Vagina (tissue), 2 donors: ENCODE measurements around the gene OSGIN1. TPM values are rescaled to one million over a fixed set of nuclear protein-coding genes. Genes with fewer than 3 reads are reported as not detected.

Source experiments
- DNase-seq, 2 donors: peaks; one replicate each; pipeline ENCODE4 v3.0.0-alpha.2; 2017; ENCODE audit errors: extremely low spot score in 2 of 2
- H3K27ac ChIP-seq: fragments of 200-600 bp; sonication (generic); one replicate; pipeline ENCODE4 v1.5.1; 2019
- H3K27me3 ChIP-seq: fragments of 200-600 bp; sonication (generic); one replicate; pipeline ENCODE4 v1.5.1; 2019
- H3K36me3 ChIP-seq, 2 donors: fragments of 200-600 bp; sonication (generic); one replicate each; pipeline ENCODE4 v1.5.1; 2017 to 2019
- H3K4me1 ChIP-seq: fragments of 200-600 bp; sonication (generic); one replicate; pipeline ENCODE4 v1.5.1; 2019
- H3K4me3 ChIP-seq, 2 donors: fragments of 200-600 bp; sonication (generic); 1 replicate in 1 of 2; 2 replicates in 1 of 2; pipeline ENCODE4 v1.5.1; 2016 to 2019
- H3K9me3 ChIP-seq: fragments of 200-600 bp; sonication (generic); one replicate; pipeline ENCODE4 v1.5.1; 2019
- POLR2A ChIP-seq, 2 donors: fragments of 450-650 bp; IDR thresholded peaks; one replicate each; pipeline ENCODE4 v1.6.1; 2017; ENCODE audit warnings: antibody characterized with exemption in 2 of 2, mild to moderate bottlenecking in 2 of 2, moderate library complexity in 2 of 2
- POLR2AphosphoS5 ChIP-seq, 2 donors: sonication (generic); formaldehyde crosslinking; IDR thresholded peaks; one replicate each; pipeline ENCODE4 v1.9.0; 2017; ENCODE audit warnings: antibody characterized with exemption in 2 of 2, mild to moderate bottlenecking in 2 of 2, low read depth in 1 of 2; ENCODE audit not compliant: insufficient read depth in 1 of 2
- intact Hi-C: fragments of 100-400 bp; cut with DNase I; formaldehyde crosslinking; loops from one replicate; pipeline ENCODE4 v1.15.1; 2023
- total RNA-seq: library from RNA; depleted of rRNA; stranded (reverse); fragments of >200 nt; gene quantifications from one replicate; pipeline ENCODE4 v1.2.3, GENCODE V29; 2016
- TF ChIP-seq, protein P1 (sequence below), 3 experiments: fragments of 450-650 bp in 2 of 3; fragments of 200-600 bp in 1 of 3; sonication (generic) in 1 of 3; IDR thresholded peaks; one replicate each; pipeline ENCODE4 v1.5.1; 2017 to 2019; ENCODE audit warnings: antibody characterized with exemption in 3 of 3, mild to moderate bottlenecking in 2 of 3, moderate library complexity in 2 of 3

The OSGIN1 gene
- total RNA-seq, 1 donor from 2014 or later, result 6.4 TPM

DNA sequence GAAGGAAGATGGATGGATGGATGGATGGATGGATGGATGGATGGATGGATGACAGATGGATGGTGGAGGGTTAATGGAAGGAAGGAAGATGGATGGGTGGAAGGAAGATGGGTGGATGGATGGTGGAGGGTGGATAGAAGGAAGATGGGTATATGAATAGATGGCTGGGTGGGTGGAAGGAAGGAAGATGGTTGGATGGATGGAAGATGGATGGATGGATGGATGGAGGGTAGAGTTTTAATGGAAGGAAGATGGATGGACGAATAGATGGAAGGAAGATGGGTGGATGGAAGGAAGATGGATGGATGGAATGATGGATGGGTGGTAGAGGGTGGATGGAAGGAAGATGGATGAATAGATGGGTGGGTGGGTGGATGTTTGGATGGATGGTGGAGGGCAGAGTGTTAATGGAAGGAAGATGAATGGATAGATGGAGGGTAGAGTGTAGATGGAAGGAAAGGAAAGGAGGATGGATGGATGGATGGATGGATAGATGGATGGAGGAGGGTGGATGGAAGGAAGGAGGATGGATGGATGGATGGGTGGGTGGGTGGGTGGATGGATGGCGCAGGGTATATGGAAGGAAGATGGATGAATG is 32.0 kb upstream of the OSGIN1 start:
- Histone ChIP-seq H3K27me3 (no peaks in the 10 kb centered on the region), H3K4me3 (no peak overlapping the region), H3K4me1 (no peaks in the 10 kb centered on the region), H3K27ac (no peak overlapping the region), H3K9me3 (no peaks in the 10 kb centered on the region), H3K36me3 (peaks cover 0 to 32% of the 10 kb centered on the region in 2 donors)
- no peak for DNase-seq
- intact Hi-C loops, result no loop called here
- TF ChIP-seq, protein P1, sequence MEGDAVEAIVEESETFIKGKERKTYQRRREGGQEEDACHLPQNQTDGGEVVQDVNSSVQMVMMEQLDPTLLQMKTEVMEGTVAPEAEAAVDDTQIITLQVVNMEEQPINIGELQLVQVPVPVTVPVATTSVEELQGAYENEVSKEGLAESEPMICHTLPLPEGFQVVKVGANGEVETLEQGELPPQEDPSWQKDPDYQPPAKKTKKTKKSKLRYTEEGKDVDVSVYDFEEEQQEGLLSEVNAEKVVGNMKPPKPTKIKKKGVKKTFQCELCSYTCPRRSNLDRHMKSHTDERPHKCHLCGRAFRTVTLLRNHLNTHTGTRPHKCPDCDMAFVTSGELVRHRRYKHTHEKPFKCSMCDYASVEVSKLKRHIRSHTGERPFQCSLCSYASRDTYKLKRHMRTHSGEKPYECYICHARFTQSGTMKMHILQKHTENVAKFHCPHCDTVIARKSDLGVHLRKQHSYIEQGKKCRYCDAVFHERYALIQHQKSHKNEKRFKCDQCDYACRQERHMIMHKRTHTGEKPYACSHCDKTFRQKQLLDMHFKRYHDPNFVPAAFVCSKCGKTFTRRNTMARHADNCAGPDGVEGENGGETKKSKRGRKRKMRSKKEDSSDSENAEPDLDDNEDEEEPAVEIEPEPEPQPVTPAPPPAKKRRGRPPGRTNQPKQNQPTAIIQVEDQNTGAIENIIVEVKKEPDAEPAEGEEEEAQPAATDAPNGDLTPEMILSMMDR (IDR thresholded peaks at IDR 0.05), result no peak
- TF ChIP-seq POLR2AphosphoS5 (IDR thresholded peaks at IDR 0.05; ENCODE audit: insufficient read depth in 1 of 2, low read depth in 1 of 2) (no peak), POLR2A (IDR thresholded peaks at IDR 0.05) (no peak)

- Histone ChIP-seq H3K27ac (no peak overlapping the region), H3K4me1 (peaks cover 11% of the 10 kb centered on the region), H3K27me3 (no peaks in the 10 kb centered on the region), H3K4me3 (no peak overlapping the region), H3K9me3 (no peaks in the 10 kb centered on the region), H3K36me3 (peaks cover 0 to 14% of the 10 kb centered on the region in 2 donors)
- TF ChIP-seq, protein P1 (IDR thresholded peaks at IDR 0.05), result no peak
- no peak for TF ChIP-seq POLR2A (IDR thresholded peaks at IDR 0.05)
- TF ChIP-seq POLR2AphosphoS5 (IDR thresholded peaks at IDR 0.05; ENCODE audit: insufficient read depth in 1 of 2, low read depth in 1 of 2), result no peak
- intact Hi-C loops, result no loop called here
- DNase-seq, result no peak
Observed at GRCh38 chr16:83923581-83924365, 29.3 kb upstream of the OSGIN1 start.

DNA sequence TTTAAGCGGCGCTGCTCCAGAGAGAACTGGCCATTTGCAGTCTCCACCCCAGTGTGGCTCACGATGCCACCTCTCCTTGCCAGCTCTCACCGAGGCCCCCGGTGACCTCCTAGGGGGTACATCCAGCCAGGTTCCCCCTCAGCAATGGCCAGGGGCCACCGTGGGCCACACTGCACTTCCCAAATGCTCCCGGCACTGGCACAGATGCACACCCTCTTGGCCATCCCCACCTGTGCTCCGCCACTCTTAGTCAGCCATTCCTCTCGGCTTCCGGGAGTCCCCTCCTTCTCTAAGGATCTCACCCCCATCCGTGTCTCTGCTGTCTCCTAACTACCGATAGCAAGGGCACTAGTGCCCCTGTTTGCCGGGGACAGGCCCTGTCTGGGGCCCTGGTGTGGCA is 28.4 kb upstream of the OSGIN1 start:
- intact Hi-C loops, result no loop called here
- DNase-seq, result no peak
- peaks cover 0 to 6% of the 10 kb centered on the region in 2 donors for H3K36me3 ChIP-seq

DNA sequence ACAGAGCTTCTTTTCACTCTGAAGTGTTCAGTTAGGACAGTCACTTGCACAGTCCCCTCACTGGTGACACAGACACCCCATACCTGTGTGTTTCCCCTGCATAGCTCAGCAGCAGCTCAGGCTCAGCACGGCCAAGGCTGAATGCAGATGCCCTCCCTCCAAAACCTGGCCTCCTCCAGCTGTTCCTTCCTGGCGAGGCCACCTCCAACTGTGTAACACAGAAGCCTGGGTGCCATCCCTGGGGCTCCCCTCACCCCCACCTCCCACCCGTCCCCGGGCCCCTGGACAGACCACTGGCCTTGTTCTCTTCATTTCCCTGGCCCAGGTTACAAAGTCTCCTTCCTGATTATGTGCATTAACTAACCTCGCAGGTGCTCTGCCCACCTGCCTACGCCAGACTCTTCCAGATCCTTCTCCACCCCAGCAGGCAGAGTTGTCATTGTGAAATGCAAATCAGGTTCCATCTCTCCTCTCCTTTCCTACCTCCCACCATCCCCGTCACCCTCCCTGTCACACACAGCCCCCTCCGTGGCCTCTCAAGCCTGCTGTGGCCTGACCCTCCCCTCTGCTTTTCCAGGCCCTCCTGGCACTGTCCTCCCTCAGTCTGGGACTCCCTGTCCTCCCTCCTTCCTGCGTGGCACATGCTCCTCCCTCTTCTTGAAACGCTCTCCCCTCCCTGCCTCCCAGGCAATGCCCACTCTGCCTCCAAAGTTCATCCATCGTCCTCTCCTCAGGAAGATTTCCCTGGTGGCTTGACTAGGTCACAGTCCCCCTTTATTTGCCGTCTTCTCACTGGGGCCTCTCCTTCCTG is 27.7 kb upstream of the OSGIN1 start:
- no peak overlapping the region for H3K4me3 ChIP-seq
- peaks cover 0 to under 1% of the 10 kb centered on the region in 2 donors for H3K36me3 ChIP-seq
- intact Hi-C loops, result no loop called here
- no peaks in the 10 kb centered on the region for H3K9me3 ChIP-seq
- no peak overlapping the region for H3K27ac ChIP-seq
- peaks cover 11% of the 10 kb centered on the region for H3K4me1 ChIP-seq
- TF ChIP-seq, protein P1 (IDR thresholded peaks at IDR 0.05), result no peak
- TF ChIP-seq POLR2AphosphoS5 (IDR thresholded peaks at IDR 0.05; ENCODE audit: insufficient read depth in 1 of 2, low read depth in 1 of 2) (no peak), POLR2A (IDR thresholded peaks at IDR 0.05) (no peak)
- H3K27me3 ChIP-seq, result no peaks in the 10 kb centered on the region
- no peak for DNase-seq

More for the DNA sequence above, 28.4 kb upstream of the OSGIN1 start:
- Histone ChIP-seq H3K9me3 (no peaks in the 10 kb centered on the region), H3K27ac (no peak overlapping the region), H3K4me1 (peaks cover 11% of the 10 kb centered on the region), H3K4me3 (no peak overlapping the region), H3K27me3 (no peaks in the 10 kb centered on the region)
- TF ChIP-seq, protein P1 (IDR thresholded peaks at IDR 0.05), result no peak
- TF ChIP-seq POLR2AphosphoS5 (IDR thresholded peaks at IDR 0.05; ENCODE audit: insufficient read depth in 1 of 2, low read depth in 1 of 2) (no peak), POLR2A (IDR thresholded peaks at IDR 0.05) (no peak)
